Right lobe of liver (tissue), 4 donors: ENCODE data around the gene WDR62.

Experiments
- CTCF ChIP-seq, 4 donors: fragments of 200-600 bp in 3 of 4; fragments of 450-650 bp in 1 of 4; IDR thresholded peaks; one replicate each; pipeline versions ENCODE4 v1.5.1 to v1.8.0; 2016 to 2022; ENCODE audit warnings: antibody characterized with exemption in 4 of 4, mild to moderate bottlenecking in 2 of 4
- POLR2A ChIP-seq: fragments of 450-650 bp; IDR thresholded peaks from one replicate; pipeline ENCODE4 v1.6.1; 2017; ENCODE audit warnings: antibody characterized with exemption, mild to moderate bottlenecking
- donor health status: DM: no; HTN: no; CAD: no.
- donor health status: DM: no; HTN: no; CAD: no.
- donor health status: DM: no; HTN: yes; CAD: no.

DNA sequence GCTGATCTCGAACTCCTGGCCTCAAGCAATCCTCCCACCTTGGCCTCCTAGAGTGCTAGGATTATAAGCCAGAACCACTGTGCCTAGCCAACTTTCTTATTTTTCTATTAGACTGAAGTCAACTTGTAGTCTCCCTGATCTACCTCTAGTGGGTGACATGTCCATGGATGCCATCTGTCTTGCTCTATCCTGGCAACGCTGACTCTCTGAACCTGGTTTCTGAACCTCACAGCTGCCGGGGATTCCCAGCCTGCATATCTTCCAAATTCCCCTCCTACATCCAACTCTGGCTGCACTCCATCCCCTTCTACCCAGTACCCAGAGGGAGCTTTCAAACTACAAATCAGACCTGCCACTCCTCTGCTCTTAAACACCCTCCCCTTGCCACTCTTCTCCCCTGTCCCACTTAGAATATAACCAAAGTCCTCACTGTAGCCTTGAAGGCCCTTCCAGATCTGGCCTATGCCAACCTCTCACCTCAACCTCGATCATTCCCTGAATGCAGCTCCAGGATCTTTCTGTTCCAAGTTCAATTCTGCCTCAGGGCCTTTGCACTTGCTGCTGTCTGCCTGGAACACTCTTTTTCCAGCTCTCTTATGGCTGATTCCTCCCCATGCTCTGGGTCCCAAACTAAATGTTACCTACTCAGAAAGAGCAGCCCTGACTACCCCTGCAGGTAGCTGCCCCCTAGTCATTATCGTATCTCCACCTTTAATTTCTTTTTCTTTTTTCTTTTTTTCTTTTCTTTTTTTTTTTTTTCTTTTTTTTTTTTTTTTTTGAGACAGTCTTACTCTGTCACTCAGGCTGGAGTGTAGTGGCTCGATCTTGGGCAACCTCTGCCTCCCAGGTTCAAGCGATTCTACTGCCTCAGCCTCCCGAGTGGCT lies 24.2 kb upstream of the WDR62 start:
- peak in 3 of 4 donors; percentile 29 to 31 (median 30) for TF ChIP-seq CTCF (IDR thresholded peaks at IDR 0.05)
- TF ChIP-seq POLR2A: no peak
